ENCODE measurements around the gene GBA2.

GBA2 gene

GRCh38 chr9:35716230-35716629, 32.8 kb downstream of the GBA2 start:
- H3K27me3 ChIP-seq (ENCODE audit: control insufficient read depth, insufficient read depth, low read length): no peaks in the 10 kb centered on the region
- no peaks in the 10 kb centered on the region for H3K9me3 ChIP-seq (ENCODE audit: control insufficient read depth, insufficient read depth, low read length)
- no peak overlapping the region for H3K4me3 ChIP-seq (ENCODE audit: low read depth, low read length)
- H3K27ac ChIP-seq (ENCODE audit: low read depth, low read length): peak overlapping the region; percentile 64
- H3K36me3 ChIP-seq (ENCODE audit: control insufficient read depth, insufficient read depth, low read length): peaks cover 98% of the 10 kb centered on the region
- H3K9ac ChIP-seq (ENCODE audit: low read depth, low read length): no peak overlapping the region
- H3K4me1 ChIP-seq (ENCODE audit: control insufficient read depth, insufficient read depth, low read length): no peaks in the 10 kb centered on the region

- H3K9me3 ChIP-seq (ENCODE audit: control insufficient read depth, insufficient read depth, low read length): no peaks in the 10 kb centered on the region
- H3K9ac ChIP-seq (ENCODE audit: low read depth, low read length): no peak overlapping the region
- H3K4me3 ChIP-seq (ENCODE audit: low read depth, low read length): no peak overlapping the region
- H3K36me3 ChIP-seq (ENCODE audit: control insufficient read depth, insufficient read depth, low read length): peaks cover 96% of the 10 kb centered on the region
- H3K27me3 ChIP-seq (ENCODE audit: control insufficient read depth, insufficient read depth, low read length): no peaks in the 10 kb centered on the region
- H3K27ac ChIP-seq (ENCODE audit: low read depth, low read length): peak overlapping the region; percentile 77
- no peaks in the 10 kb centered on the region for H3K4me1 ChIP-seq (ENCODE audit: control insufficient read depth, insufficient read depth, low read length)
Measured at GRCh38 chr9:35714579-35715252, 34.3 kb downstream of the GBA2 start.

DNA sequence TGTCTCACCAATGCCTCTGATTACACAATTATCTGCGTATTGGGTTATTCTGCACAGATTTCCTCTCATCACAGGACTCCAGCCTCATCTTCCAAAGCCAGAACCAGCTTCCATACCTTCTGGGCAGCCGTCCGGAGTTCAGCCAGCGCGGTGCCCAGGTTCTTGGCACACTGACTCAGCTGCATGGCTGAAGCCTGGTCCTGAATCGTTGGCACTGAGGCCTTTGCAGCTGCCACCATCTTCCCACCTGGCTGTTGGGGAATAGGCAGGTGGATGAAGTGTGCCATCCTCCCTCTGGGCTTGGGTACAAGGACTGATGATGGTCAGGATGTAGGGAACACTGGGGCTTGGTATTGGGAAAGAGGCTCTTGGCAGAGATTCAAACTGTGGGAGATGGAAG, 34.9 kb downstream of the GBA2 start:
- H3K9ac ChIP-seq (ENCODE audit: low read depth, low read length): no peak overlapping the region
- peaks cover 93% of the 10 kb centered on the region for H3K36me3 ChIP-seq (ENCODE audit: control insufficient read depth, insufficient read depth, low read length)
- H3K27me3 ChIP-seq (ENCODE audit: control insufficient read depth, insufficient read depth, low read length): no peaks in the 10 kb centered on the region
- no peaks in the 10 kb centered on the region for H3K9me3 ChIP-seq (ENCODE audit: control insufficient read depth, insufficient read depth, low read length)
- no peaks in the 10 kb centered on the region for H3K4me1 ChIP-seq (ENCODE audit: control insufficient read depth, insufficient read depth, low read length)
- H3K4me3 ChIP-seq (ENCODE audit: low read depth, low read length): no peak overlapping the region
- no peak overlapping the region for H3K27ac ChIP-seq (ENCODE audit: low read depth, low read length)

DNA sequence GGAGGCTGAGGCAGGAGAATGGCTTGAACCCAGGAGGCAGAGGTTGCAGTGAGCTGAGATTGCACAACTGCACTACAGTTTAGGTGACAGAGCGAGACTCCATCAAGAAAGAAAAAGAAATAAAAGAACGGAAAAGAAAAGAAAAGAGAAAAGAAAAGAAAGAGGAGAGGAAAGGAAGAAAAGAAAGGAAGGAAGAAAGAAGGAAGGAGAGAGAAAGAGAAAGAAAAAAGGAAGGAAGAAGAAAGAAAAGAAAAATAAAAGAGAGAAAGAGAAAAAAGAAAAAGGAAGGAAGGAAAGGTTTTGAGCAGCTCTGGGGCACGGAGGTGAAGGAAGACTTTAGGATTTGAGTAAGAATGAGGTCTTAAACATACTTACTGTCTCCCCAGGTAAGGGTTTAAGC, 35.5 kb downstream of the GBA2 start:
- Histone ChIP-seq H3K4me1 (ENCODE audit: control insufficient read depth, insufficient read depth, low read length) (no peaks in the 10 kb centered on the region), H3K36me3 (ENCODE audit: control insufficient read depth, insufficient read depth, low read length) (peaks cover 93% of the 10 kb centered on the region), H3K4me3 (ENCODE audit: low read depth, low read length) (no peak overlapping the region), H3K9me3 (ENCODE audit: control insufficient read depth, insufficient read depth, low read length) (no peaks in the 10 kb centered on the region), H3K9ac (ENCODE audit: low read depth, low read length) (no peak overlapping the region), H3K27me3 (ENCODE audit: control insufficient read depth, insufficient read depth, low read length) (no peaks in the 10 kb centered on the region), H3K27ac (ENCODE audit: low read depth, low read length) (no peak overlapping the region)

GRCh38 chr9:35712762-35713400, 36.1 kb downstream of the GBA2 start:
- H3K4me3 ChIP-seq (ENCODE audit: low read depth, low read length): no peak overlapping the region
- H3K27ac ChIP-seq (ENCODE audit: low read depth, low read length): no peak overlapping the region
- peaks cover 93% of the 10 kb centered on the region for H3K36me3 ChIP-seq (ENCODE audit: control insufficient read depth, insufficient read depth, low read length)
- H3K9me3 ChIP-seq (ENCODE audit: control insufficient read depth, insufficient read depth, low read length): no peaks in the 10 kb centered on the region
- no peak overlapping the region for H3K9ac ChIP-seq (ENCODE audit: low read depth, low read length)
- no peaks in the 10 kb centered on the region for H3K27me3 ChIP-seq (ENCODE audit: control insufficient read depth, insufficient read depth, low read length)
- no peaks in the 10 kb centered on the region for H3K4me1 ChIP-seq (ENCODE audit: control insufficient read depth, insufficient read depth, low read length)

GRCh38 chr9:35711501-35712428, 37.3 kb downstream of the GBA2 start:
- peaks cover 93% of the 10 kb centered on the region for H3K36me3 ChIP-seq (ENCODE audit: control insufficient read depth, insufficient read depth, low read length)
- H3K27ac ChIP-seq (ENCODE audit: low read depth, low read length): no peak overlapping the region
- no peak overlapping the region for H3K9ac ChIP-seq (ENCODE audit: low read depth, low read length)
- H3K27me3 ChIP-seq (ENCODE audit: control insufficient read depth, insufficient read depth, low read length): no peaks in the 10 kb centered on the region
- H3K9me3 ChIP-seq (ENCODE audit: control insufficient read depth, insufficient read depth, low read length): no peaks in the 10 kb centered on the region
- H3K4me3 ChIP-seq (ENCODE audit: low read depth, low read length): no peak overlapping the region
- no peaks in the 10 kb centered on the region for H3K4me1 ChIP-seq (ENCODE audit: control insufficient read depth, insufficient read depth, low read length)

GRCh38 chr9:35710818-35711500, 38.1 kb downstream of the GBA2 start:
- no peak overlapping the region for H3K4me3 ChIP-seq (ENCODE audit: low read depth, low read length)
- no peak overlapping the region for H3K27ac ChIP-seq (ENCODE audit: low read depth, low read length)
- H3K9ac ChIP-seq (ENCODE audit: low read depth, low read length): no peak overlapping the region
- H3K27me3 ChIP-seq (ENCODE audit: control insufficient read depth, insufficient read depth, low read length): no peaks in the 10 kb centered on the region
- H3K9me3 ChIP-seq (ENCODE audit: control insufficient read depth, insufficient read depth, low read length): no peaks in the 10 kb centered on the region
- no peaks in the 10 kb centered on the region for H3K4me1 ChIP-seq (ENCODE audit: control insufficient read depth, insufficient read depth, low read length)
- H3K36me3 ChIP-seq (ENCODE audit: control insufficient read depth, insufficient read depth, low read length): peaks cover 93% of the 10 kb centered on the region

DNA sequence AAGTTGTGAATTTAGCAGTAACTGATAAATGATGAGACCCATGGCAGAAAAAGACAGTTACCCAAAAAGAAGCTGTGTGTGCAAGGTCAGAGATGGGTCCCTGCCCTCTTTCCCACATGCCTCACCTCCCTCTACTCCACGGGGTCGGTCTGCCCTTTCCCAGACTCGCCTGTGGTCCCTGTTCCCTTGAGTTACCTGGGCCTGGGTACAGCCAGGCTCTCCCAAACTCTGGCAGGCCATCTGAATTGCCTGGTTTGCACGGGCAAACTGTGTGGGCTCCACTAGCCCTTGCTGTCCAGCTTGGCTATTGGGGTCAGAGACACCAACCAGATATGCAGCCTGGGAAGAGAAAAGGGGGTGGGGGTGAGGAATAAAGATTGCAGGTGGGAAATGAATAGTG, 40.9 kb downstream of the GBA2 start:
- no peak overlapping the region for H3K4me3 ChIP-seq (ENCODE audit: low read depth, low read length)
- no peak overlapping the region for H3K27ac ChIP-seq (ENCODE audit: low read depth, low read length)
- peaks cover 95% of the 10 kb centered on the region for H3K36me3 ChIP-seq (ENCODE audit: control insufficient read depth, insufficient read depth, low read length)
- no peaks in the 10 kb centered on the region for H3K27me3 ChIP-seq (ENCODE audit: control insufficient read depth, insufficient read depth, low read length)
- no peaks in the 10 kb centered on the region for H3K4me1 ChIP-seq (ENCODE audit: control insufficient read depth, insufficient read depth, low read length)
- no peaks in the 10 kb centered on the region for H3K9me3 ChIP-seq (ENCODE audit: control insufficient read depth, insufficient read depth, low read length)
- no peak overlapping the region for H3K9ac ChIP-seq (ENCODE audit: low read depth, low read length)

- Histone ChIP-seq H3K9ac (ENCODE audit: low read depth, low read length) (no peak overlapping the region), H3K27me3 (ENCODE audit: control insufficient read depth, insufficient read depth, low read length) (no peaks in the 10 kb centered on the region), H3K4me1 (ENCODE audit: control insufficient read depth, insufficient read depth, low read length) (no peaks in the 10 kb centered on the region), H3K27ac (ENCODE audit: low read depth, low read length) (no peak overlapping the region), H3K36me3 (ENCODE audit: control insufficient read depth, insufficient read depth, low read length) (peaks cover 94% of the 10 kb centered on the region), H3K4me3 (ENCODE audit: low read depth, low read length) (no peak overlapping the region), H3K9me3 (ENCODE audit: control insufficient read depth, insufficient read depth, low read length) (no peaks in the 10 kb centered on the region)
Measured at GRCh38 chr9:35706951-35707350, 42.1 kb downstream of the GBA2 start.

- Histone ChIP-seq H3K36me3 (ENCODE audit: control insufficient read depth, insufficient read depth, low read length) (peaks cover 94% of the 10 kb centered on the region), H3K9ac (ENCODE audit: low read depth, low read length) (no peak overlapping the region), H3K4me1 (ENCODE audit: control insufficient read depth, insufficient read depth, low read length) (no peaks in the 10 kb centered on the region), H3K27me3 (ENCODE audit: control insufficient read depth, insufficient read depth, low read length) (no peaks in the 10 kb centered on the region), H3K4me3 (ENCODE audit: low read depth, low read length) (no peak overlapping the region), H3K9me3 (ENCODE audit: control insufficient read depth, insufficient read depth, low read length) (no peaks in the 10 kb centered on the region), H3K27ac (ENCODE audit: low read depth, low read length) (no peak overlapping the region)
Measured at GRCh38 chr9:35705836-35706430, 43.1 kb downstream of the GBA2 start.

All from HUES48 (cell line).